Measurements from ENCODE around the gene SYT10. TPM values are rescaled to one million over a fixed set of nuclear protein-coding genes. Genes with fewer than 3 reads are reported as not detected.

The SYT10 gene
- total RNA-seq, 1 experiment from 2014 or later, result 1.7 TPM

DNA sequence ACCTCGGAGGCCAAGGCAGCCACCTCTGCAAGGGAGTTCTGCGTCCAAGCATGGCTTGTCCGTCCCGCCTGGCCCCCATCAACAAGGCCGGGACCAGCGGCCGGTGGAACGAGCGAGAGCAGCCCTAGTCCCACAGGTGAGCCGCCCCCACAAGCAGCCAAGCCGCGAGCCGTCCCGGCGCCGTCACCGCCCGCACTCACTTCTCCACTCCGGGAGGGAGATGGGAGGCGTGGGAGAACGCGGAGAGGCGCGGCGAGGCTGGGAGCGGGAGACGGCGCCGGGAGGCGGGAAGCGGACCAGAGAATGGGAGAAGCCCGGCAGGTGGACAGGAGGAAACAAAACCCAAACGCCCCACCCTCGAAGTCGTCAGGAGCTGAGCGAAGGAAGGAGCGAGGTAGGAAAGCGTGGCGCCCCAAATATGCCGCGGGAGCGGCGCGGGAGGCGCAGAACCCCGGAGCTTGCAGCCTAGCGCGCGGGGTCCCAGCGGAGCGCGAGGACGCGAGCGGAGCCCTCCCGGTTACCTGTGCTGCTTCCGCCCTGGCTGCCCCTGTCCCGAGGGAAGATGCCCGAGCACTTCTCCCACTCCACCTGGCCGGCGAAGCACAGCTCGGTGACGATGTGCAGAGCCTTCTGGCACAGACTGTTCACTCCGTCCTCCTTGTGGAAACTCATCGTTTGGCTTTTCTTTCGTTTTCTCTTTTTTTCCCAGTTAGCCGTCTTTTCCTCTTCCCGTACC is 600 bp downstream of the SYT10 start (continued):
- TF ChIP-seq, protein P1, sequence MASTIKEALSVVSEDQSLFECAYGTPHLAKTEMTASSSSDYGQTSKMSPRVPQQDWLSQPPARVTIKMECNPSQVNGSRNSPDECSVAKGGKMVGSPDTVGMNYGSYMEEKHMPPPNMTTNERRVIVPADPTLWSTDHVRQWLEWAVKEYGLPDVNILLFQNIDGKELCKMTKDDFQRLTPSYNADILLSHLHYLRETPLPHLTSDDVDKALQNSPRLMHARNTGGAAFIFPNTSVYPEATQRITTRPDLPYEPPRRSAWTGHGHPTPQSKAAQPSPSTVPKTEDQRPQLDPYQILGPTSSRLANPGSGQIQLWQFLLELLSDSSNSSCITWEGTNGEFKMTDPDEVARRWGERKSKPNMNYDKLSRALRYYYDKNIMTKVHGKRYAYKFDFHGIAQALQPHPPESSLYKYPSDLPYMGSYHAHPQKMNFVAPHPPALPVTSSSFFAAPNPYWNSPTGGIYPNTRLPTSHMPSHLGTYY (CRISPR knock-in tag; IDR thresholded peaks at IDR 0.05), result no peak
- TF ChIP-seq, protein P2, sequence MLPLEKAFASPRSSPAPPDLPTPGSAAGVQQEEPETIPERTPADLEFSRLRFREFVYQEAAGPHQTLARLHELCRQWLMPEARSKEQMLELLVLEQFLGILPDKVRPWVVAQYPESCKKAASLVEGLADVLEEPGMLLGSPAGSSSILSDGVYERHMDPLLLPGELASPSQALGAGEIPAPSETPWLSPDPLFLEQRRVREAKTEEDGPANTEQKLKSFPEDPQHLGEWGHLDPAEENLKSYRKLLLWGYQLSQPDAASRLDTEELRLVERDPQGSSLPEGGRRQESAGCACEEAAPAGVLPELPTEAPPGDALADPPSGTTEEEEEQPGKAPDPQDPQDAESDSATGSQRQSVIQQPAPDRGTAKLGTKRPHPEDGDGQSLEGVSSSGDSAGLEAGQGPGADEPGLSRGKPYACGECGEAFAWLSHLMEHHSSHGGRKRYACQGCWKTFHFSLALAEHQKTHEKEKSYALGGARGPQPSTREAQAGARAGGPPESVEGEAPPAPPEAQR (CRISPR knock-in tag; IDR thresholded peaks at IDR 0.05), result no peak
- TF ChIP-seq GTF2I (CRISPR knock-in tag; conservative IDR thresholded peaks at IDR 0.05) (no peak), CBFB (CRISPR knock-in tag; IDR thresholded peaks at IDR 0.05; ENCODE audit: low read depth) (no peak), FOXP1 (CRISPR knock-in tag; IDR thresholded peaks at IDR 0.05; ENCODE audit: borderline replicate concordance) (no peak), ZNF416 (CRISPR knock-in tag; IDR thresholded peaks at IDR 0.05) (no peak), SMAD3 (CRISPR knock-in tag; IDR thresholded peaks at IDR 0.05; ENCODE audit: borderline replicate concordance) (no peak), TCF7 (CRISPR knock-in tag; IDR thresholded peaks at IDR 0.05; ENCODE audit: low read depth) (no peak), MYBL2 (CRISPR knock-in tag; IDR thresholded peaks at IDR 0.05) (no peak), SP1 (CRISPR knock-in tag; conservative IDR thresholded peaks at IDR 0.05) (peak; percentile 6; the same call in 1 of the 2 replicates), RORB (CRISPR knock-in tag; IDR thresholded peaks at IDR 0.05) (no peak), FOXK1 (CRISPR knock-in tag; IDR thresholded peaks at IDR 0.05) (no peak), HMGXB4 (CRISPR knock-in tag; IDR thresholded peaks at IDR 0.05) (no peak), KAT7 (CRISPR knock-in tag; IDR thresholded peaks at IDR 0.05; ENCODE audit: borderline replicate concordance) (no peak), SOX15 (CRISPR knock-in tag; IDR thresholded peaks at IDR 0.05) (no peak), NR3C1 (CRISPR knock-in tag; conservative IDR thresholded peaks at IDR 0.05; ENCODE audit: low read depth) (no peak), NFE2L1 (CRISPR knock-in tag; IDR thresholded peaks at IDR 0.05) (no peak; the same call in 1 of the 2 replicates), FOXJ3 (CRISPR knock-in tag; IDR thresholded peaks at IDR 0.05; ENCODE audit: borderline replicate concordance) (no peak), ATF2 (CRISPR knock-in tag; IDR thresholded peaks at IDR 0.05; ENCODE audit: borderline replicate concordance, low read depth) (no peak)
- TF ChIP-seq, protein P3, sequence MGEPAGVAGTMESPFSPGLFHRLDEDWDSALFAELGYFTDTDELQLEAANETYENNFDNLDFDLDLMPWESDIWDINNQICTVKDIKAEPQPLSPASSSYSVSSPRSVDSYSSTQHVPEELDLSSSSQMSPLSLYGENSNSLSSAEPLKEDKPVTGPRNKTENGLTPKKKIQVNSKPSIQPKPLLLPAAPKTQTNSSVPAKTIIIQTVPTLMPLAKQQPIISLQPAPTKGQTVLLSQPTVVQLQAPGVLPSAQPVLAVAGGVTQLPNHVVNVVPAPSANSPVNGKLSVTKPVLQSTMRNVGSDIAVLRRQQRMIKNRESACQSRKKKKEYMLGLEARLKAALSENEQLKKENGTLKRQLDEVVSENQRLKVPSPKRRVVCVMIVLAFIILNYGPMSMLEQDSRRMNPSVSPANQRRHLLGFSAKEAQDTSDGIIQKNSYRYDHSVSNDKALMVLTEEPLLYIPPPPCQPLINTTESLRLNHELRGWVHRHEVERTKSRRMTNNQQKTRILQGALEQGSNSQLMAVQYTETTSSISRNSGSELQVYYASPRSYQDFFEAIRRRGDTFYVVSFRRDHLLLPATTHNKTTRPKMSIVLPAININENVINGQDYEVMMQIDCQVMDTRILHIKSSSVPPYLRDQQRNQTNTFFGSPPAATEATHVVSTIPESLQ (CRISPR knock-in tag; IDR thresholded peaks at IDR 0.05), result no peak
- TF ChIP-seq, protein P4, sequence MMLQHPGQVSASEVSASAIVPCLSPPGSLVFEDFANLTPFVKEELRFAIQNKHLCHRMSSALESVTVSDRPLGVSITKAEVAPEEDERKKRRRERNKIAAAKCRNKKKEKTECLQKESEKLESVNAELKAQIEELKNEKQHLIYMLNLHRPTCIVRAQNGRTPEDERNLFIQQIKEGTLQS (CRISPR knock-in tag; conservative IDR thresholded peaks at IDR 0.05), result no peak
- TF ChIP-seq, protein P5, sequence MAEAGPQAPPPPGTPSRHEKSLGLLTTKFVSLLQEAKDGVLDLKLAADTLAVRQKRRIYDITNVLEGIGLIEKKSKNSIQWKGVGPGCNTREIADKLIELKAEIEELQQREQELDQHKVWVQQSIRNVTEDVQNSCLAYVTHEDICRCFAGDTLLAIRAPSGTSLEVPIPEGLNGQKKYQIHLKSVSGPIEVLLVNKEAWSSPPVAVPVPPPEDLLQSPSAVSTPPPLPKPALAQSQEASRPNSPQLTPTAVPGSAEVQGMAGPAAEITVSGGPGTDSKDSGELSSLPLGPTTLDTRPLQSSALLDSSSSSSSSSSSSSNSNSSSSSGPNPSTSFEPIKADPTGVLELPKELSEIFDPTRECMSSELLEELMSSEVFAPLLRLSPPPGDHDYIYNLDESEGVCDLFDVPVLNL (CRISPR knock-in tag; IDR thresholded peaks at IDR 0.05; ENCODE audit: borderline replicate concordance, low read depth), result no peak; the same call in 1 of the 2 replicates
- TF ChIP-seq, protein P6, sequence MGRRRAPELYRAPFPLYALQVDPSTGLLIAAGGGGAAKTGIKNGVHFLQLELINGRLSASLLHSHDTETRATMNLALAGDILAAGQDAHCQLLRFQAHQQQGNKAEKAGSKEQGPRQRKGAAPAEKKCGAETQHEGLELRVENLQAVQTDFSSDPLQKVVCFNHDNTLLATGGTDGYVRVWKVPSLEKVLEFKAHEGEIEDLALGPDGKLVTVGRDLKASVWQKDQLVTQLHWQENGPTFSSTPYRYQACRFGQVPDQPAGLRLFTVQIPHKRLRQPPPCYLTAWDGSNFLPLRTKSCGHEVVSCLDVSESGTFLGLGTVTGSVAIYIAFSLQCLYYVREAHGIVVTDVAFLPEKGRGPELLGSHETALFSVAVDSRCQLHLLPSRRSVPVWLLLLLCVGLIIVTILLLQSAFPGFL (CRISPR knock-in tag; IDR thresholded peaks at IDR 0.05; ENCODE audit: borderline replicate concordance), result no peak
- TF ChIP-seq, protein P7, sequence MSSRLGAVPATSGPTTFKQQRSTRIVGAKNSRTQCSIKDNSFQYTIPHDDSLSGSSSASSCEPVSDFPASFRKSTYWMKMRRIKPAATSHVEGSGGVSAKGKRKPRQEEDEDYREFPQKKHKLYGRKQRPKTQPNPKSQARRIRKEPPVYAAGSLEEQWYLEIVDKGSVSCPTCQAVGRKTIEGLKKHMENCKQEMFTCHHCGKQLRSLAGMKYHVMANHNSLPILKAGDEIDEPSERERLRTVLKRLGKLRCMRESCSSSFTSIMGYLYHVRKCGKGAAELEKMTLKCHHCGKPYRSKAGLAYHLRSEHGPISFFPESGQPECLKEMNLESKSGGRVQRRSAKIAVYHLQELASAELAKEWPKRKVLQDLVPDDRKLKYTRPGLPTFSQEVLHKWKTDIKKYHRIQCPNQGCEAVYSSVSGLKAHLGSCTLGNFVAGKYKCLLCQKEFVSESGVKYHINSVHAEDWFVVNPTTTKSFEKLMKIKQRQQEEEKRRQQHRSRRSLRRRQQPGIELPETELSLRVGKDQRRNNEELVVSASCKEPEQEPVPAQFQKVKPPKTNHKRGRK (CRISPR knock-in tag; IDR thresholded peaks at IDR 0.05; ENCODE audit: borderline replicate concordance), result no peak
- TF ChIP-seq, protein P8, sequence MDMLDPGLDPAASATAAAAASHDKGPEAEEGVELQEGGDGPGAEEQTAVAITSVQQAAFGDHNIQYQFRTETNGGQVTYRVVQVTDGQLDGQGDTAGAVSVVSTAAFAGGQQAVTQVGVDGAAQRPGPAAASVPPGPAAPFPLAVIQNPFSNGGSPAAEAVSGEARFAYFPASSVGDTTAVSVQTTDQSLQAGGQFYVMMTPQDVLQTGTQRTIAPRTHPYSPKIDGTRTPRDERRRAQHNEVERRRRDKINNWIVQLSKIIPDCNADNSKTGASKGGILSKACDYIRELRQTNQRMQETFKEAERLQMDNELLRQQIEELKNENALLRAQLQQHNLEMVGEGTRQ (CRISPR knock-in tag; IDR thresholded peaks at IDR 0.05), result no peak
